ENCODE data around the gene CCDC141. TPM values are rescaled to one million over a fixed set of nuclear protein-coding genes. Genes with fewer than 3 reads are reported as not detected.

Gene CCDC141
- total and polyA plus RNA-seq, 2 donors (not counting 3 experiments of a cell fraction or from before 2014, with no cell fraction given): not detected

- no peaks in the 10 kb centered on the region for H3K36me3 ChIP-seq (ENCODE audit: control insufficient read depth in 2 of 2, extremely low read depth in 1 of 2, insufficient read depth in 2 of 2, low read length in 2 of 2)
- H3K4me3 ChIP-seq (replicated peaks in 1 of 3; ENCODE audit: insufficient read depth in 1 of 3, low read depth in 1 of 3, low read length in 3 of 3): no peak overlapping the region
- H3K9me1 ChIP-seq (replicated peaks; ENCODE audit: control insufficient read depth, extremely low read depth, insufficient read depth, low read length): no peaks in the 10 kb centered on the region
- no peaks in the 10 kb centered on the region for H3K27me3 ChIP-seq (ENCODE audit: control insufficient read depth in 2 of 2, insufficient read depth in 2 of 2, low read length in 2 of 2)
- TF ChIP-seq FOS (IDR thresholded peaks at IDR 0.05; ENCODE audit: borderline replicate concordance, insufficient read depth, low read length): no peak
- TF ChIP-seq MYC (IDR thresholded peaks at IDR 0.05; ENCODE audit: low read depth, low read length): no peak
- TF ChIP-seq MAX (IDR thresholded peaks at IDR 0.05; ENCODE audit: insufficient read depth, insufficient read length): no peak
- no peak for TF ChIP-seq CTCF (IDR thresholded peaks at IDR 0.05; ENCODE audit: extremely low read depth in 1 of 2, insufficient read depth in 1 of 2, low read depth in 1 of 2, low read length in 2 of 2)
- TF ChIP-seq JUN (IDR thresholded peaks at IDR 0.05; ENCODE audit: borderline replicate concordance, insufficient read depth, insufficient read length, low read depth): no peak
- no peak for TF ChIP-seq EZH2 (IDR thresholded peaks at IDR 0.05; ENCODE audit: borderline replicate concordance, low read depth, low read length, severe bottlenecking)
- TF ChIP-seq GATA2 (IDR thresholded peaks at IDR 0.05; ENCODE audit: insufficient read depth, insufficient read length, low read depth, low read length): no peak
- ChIA-PET CTCF (interaction anchor here (1.4 kb wide), 1 partner anchor 57 kb away, joined by 3 read pairs; no protein-coding TSS in a partner anchor), POLR2A (no interaction called here)
- no peak overlapping the region for H3K9ac ChIP-seq (replicated peaks; ENCODE audit: extremely low read depth, insufficient read depth, low read length)
- dilution Hi-C loops (cut with MboI; ENCODE audit: extremely low pct_ligation_motif_present, low sequenced_read_pairs): no loop called here
- intact Hi-C loops (cut with micrococcal nuclease): no loop called here
- no peak overlapping the region for H3K4me2 ChIP-seq (ENCODE audit: insufficient read depth, low read length)
- no peaks in the 10 kb centered on the region for H3K79me2 ChIP-seq (ENCODE audit: control insufficient read depth, insufficient read depth, low read length)
- no peaks in the 10 kb centered on the region for H3K9me3 ChIP-seq (replicated peaks; ENCODE audit: control insufficient read depth, insufficient read depth, low read length)
- no peaks in the 10 kb centered on the region for H4K20me1 ChIP-seq (replicated peaks; ENCODE audit: control insufficient read depth, extremely low read depth, insufficient read depth, low read length)
- H2AFZ ChIP-seq (ENCODE audit: low read depth, low read length): no peak overlapping the region
- no peaks in the 10 kb centered on the region for H3K4me1 ChIP-seq (ENCODE audit: control insufficient read depth, extremely low read depth, insufficient read depth, low read length)
- no peak overlapping the region for H3K27ac ChIP-seq (ENCODE audit: insufficient read depth, low read depth, low read length)
- no TSS peak for BruUV-seq (replicated peaks)
- FAIRE-seq (no peak), DNase-seq (ENCODE audit: low read depth, low spot score) (no peak)
Measured at GRCh38 chr2:179072527-179072926, 22.6 kb upstream of the CCDC141 start.

Data from endothelial cell of umbilical vein (primary cell).